GM12891 (cell line): ENCODE data around the gene PROX1.

ENCODE experiments used
- DNase-seq: peaks from one replicate; pipeline ENCODE4 v3.0.0; 2011; ENCODE audit warnings: low spot score; ENCODE audit not compliant: insufficient read length
- FAIRE-seq: peaks from 2 replicates; lab custom pipeline; 2011; peaks lifted over from hg19 to GRCh38; lab: Jason Lieb, UNC
- PAX5 ChIP-seq: IDR thresholded peaks from 2 replicates; pipeline ENCODE4 v1.6.1; 2011; ENCODE audit warnings: low read length, moderate library complexity, mild to moderate bottlenecking; ENCODE audit not compliant: insufficient read depth, severe bottlenecking
- POLR2A ChIP-seq: IDR thresholded peaks from 2 replicates; pipeline ENCODE4 v1.6.1; 2011; ENCODE audit warnings: low read depth, low read length, control low read depth
- POLR2AphosphoS5 ChIP-seq: IDR thresholded peaks from 2 replicates; pipeline ENCODE4 v1.6.1; 2011; ENCODE audit warnings: low read depth, low read length, control low read depth
- POU2F2 ChIP-seq: IDR thresholded peaks from 2 replicates; pipeline ENCODE4 v1.6.1; 2011; ENCODE audit warnings: low read depth, mild to moderate bottlenecking, control low read depth, low read length, moderate library complexity
- SPI1 ChIP-seq: IDR thresholded peaks from 2 replicates; pipeline ENCODE4 v1.6.1; 2011; ENCODE audit warnings: low read depth, low read length, control low read depth
- TAF1 ChIP-seq: IDR thresholded peaks from 2 replicates; pipeline ENCODE4 v1.6.1; 2011; ENCODE audit warnings: low read depth, low read length, control low read depth

The PROX1 gene

DNA sequence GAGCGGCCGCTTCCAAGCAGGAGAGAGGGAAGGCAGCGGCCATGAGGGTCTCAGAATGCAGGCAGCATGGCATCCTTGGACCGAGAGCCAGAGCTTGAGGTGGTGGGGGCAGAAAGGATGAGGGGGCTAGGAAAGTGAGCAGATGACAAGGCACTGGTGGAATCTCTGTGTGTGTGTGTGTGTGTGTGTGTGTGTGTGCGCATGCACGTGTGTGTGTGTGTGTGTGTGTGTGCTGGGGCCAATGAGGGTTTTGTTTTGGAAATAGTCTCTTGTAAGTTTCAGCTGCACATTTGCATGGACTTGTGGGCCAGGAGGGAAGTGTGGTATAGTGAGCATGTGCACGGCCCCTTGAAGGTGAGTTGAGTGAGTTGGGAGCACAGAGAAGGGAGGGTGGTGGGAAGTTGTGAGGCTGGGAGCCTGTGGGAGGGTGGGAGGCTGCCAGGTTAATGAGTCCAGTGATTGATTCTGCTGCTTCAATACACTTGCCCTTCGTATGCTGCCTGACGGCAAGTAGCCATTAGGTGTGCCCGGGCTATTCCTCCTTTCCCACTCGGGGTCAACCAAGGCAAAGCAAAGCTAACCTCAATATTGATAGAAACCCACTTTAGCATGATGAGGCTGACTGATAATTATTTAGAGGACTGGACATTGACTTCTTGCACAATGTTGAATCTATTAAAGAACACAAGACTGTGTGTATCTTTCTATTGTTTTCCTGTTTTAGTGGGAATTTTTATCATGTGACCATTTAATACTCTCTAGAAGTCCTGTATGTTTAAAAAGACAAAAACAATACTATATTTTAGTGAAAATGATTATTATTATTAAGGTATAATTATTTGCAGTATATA is 80.3 kb downstream of the PROX1 start:
- TF ChIP-seq POLR2A (no peak), TAF1 (no peak), SPI1 (no peak), PAX5 (no peak)
- DNase-seq (no peak), FAIRE-seq (no peak)

- FAIRE-seq (no peak), DNase-seq (no peak)
- TF ChIP-seq TAF1 (no peak), SPI1 (no peak), POU2F2 (no peak), POLR2AphosphoS5 (no peak), PAX5 (no peak), POLR2A (no peak)
These were observed 81.2 kb downstream of the PROX1 start for GRCh38 chr1:214068979-214069378.

DNA sequence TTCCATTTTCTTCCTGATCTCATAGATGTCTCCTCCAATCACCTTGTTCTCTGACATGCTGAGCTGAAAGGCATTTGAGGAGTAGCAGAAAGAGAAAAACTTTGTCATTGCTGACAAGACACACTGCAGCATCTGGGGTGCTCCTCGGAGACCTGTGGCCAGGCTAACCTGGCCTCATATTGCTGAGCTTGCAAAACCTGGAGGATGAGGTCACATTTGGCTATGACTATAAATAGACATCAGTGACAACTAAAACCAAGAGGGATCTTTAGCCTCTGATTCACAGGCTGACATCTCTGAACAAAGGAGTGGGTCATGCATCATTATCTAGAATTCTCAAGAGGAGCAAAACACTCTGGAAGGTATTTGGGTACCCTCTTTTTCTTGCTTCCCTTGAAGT is 83.7 kb downstream of the PROX1 start:
- DNase-seq (no peak), FAIRE-seq (no peak)
- TF ChIP-seq SPI1 (no peak), POLR2A (no peak), PAX5 (no peak), POU2F2 (no peak), TAF1 (no peak), POLR2AphosphoS5 (no peak)

- DNase-seq: no peak
- no peak for TF ChIP-seq TAF1
- TF ChIP-seq POU2F2: no peak
- TF ChIP-seq POLR2A: no peak
- TF ChIP-seq POLR2AphosphoS5: no peak
- TF ChIP-seq PAX5: no peak
- TF ChIP-seq SPI1: no peak
These were observed 84.8 kb downstream of the PROX1 start for GRCh38 chr1:214072426-214073157.

DNA sequence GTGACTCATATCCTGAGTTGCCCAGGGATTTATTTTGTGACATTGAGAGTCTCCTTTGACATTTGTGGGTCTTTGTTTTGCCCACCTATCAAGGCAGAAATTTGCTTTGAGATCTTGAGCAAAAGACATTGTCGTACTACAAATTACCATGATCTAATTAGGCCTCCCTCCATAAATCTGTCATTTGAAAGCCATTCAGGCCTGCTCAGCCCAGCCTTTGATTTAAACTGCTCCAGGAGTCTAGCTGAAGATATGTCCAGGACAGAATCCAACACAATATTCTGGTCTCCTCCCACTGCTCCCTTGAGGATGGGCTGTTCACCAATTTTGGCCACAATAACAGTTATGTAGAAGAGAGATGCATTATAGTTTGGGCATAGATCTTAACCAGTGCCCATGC is 86.7 kb downstream of the PROX1 start:
- TF ChIP-seq POLR2A (no peak), PAX5 (no peak), POU2F2 (no peak), POLR2AphosphoS5 (no peak), SPI1 (no peak), TAF1 (no peak)
- no peak for FAIRE-seq
- DNase-seq: no peak

More at GRCh38 chr1:214072426-214073157, 84.8 kb downstream of the PROX1 start:
- FAIRE-seq: no peak

DNA sequence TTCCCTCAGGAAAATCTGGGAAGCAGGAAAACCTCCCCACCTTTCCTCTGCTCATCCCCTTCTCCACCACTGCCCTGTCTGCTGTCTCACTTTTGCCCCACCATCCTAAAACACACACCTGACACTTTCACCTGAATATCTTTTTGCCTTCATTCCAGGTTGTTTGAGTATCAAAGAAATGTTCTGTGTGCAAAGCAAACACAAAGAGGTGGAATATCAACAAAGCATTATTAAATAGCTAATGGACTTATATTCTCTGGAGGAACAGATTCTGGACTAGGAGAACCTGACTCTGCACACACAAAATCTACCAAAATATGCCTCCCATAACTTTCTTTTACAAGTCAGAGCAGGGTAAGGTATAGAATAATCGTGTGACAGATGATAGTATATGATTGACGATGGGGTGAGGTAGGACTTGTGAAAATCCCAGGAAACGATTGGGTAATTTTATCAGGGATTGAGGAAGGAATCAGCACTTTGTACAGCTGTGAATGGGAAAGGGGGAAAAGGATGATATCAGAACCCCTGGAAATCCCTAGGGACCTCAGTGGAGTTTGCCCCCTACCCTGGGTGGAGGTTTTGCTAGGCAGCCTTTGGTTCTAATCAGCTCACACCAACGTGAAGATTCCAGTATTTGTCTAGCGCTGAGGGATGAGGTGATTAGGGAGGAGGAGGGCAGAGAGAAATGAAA is 87.7 kb downstream of the PROX1 start:
- FAIRE-seq: no peak
- no peak for DNase-seq
- no peak for TF ChIP-seq POLR2A
- TF ChIP-seq POU2F2: no peak
- TF ChIP-seq TAF1: no peak
- no peak for TF ChIP-seq PAX5
- no peak for TF ChIP-seq SPI1
- no peak for TF ChIP-seq POLR2AphosphoS5

DNA sequence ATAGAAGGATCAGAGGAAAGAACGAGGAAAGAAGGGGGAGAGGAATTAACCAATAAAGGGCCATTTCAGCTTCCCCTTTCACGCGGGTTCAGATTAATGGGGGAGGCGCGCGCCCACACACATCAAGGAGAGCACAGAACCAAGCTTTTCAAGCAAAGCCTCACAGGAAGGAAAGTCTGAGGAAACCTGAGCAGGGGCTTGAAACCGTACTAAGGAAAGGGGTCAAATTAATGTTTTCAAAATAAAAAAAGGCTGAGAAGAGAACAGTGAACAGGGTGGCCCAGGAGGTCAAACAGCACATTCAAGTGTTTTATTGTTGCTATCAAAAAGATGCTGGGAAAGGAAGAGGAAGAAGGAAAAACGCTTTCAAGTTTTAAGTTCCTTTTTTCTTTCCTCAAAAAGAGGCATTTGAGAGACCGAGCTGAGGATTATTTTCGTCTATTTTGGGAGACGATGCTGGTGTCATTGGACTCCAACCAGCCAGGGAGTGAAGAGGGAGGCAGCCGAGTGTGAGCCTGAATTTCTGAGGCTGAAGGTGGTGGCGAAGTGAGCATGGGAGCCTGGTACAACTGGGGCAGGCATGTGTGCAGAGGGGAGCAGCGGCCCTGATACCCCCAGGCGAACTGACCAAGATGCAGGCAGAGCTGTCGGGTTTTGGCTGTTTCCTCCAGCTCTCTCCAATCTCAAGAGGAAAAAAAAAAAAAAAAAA is 88.4 kb downstream of the PROX1 start:
- no peak for FAIRE-seq
- no peak for DNase-seq
- TF ChIP-seq POLR2AphosphoS5 (no peak), POLR2A (no peak), TAF1 (no peak), POU2F2 (no peak), SPI1 (no peak), PAX5 (no peak)

GRCh38 chr1:214076708-214077065 is 88.9 kb downstream of the PROX1 start:
- no peak for DNase-seq
- TF ChIP-seq PAX5 (no peak), POLR2AphosphoS5 (no peak), SPI1 (no peak), POU2F2 (no peak), POLR2A (no peak), TAF1 (no peak)

DNA sequence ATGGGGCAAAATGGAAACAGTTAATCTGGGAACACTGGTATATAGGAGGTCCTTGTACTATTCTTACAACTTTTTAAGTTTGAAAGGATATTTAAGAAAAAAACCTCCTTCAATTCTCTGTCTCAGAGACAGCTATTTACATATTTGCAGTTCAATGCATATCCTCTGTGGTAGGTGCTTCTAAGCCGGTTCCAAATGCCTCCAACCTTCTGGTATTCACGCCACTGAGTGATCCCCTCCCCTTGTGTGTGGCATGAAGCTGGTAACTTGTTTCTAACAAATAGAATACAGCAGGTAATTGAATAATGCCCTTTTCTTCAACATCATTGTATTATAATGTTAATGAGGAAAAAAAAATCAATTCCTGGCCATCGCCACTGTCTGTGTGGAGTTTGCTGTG is 91.2 kb downstream of the PROX1 start:
- no peak for TF ChIP-seq PAX5
- FAIRE-seq: no peak
- no peak for DNase-seq

More at GRCh38 chr1:214076708-214077065, 88.9 kb downstream of the PROX1 start:
- FAIRE-seq: no peak

GRCh38 chr1:214085325-214085724 is 97.6 kb downstream of the PROX1 start:
- FAIRE-seq (no peak), DNase-seq (no peak)
- TF ChIP-seq TAF1: no peak
- no peak for TF ChIP-seq POU2F2
- no peak for TF ChIP-seq SPI1
- no peak for TF ChIP-seq POLR2AphosphoS5
- TF ChIP-seq POLR2A: no peak
- TF ChIP-seq PAX5: no peak
